Upper lobe of right lung (tissue), 1 donor: ENCODE measurements around the gene GPSM1. TPM values are rescaled to one million over a fixed set of nuclear protein-coding genes. Genes with fewer than 3 reads are reported as not detected.

Experiments
- ATAC-seq: fragments of 200-7000 bp; cut with Tn5 transposase; one replicate; pipeline ENCODE4 v1.9.1; 2020; ENCODE audit warnings: mild to moderate bottlenecking, moderate library complexity
- DNase-seq: peaks from one replicate; pipeline ENCODE4 v3.0.0-alpha.2; 2020
- H3K27ac ChIP-seq: fragments of 200-600 bp; one replicate; pipeline ENCODE4 v1.8.0; 2022
- H3K27me3 ChIP-seq: fragments of 200-600 bp; one replicate; pipeline ENCODE4 v1.8.0; 2022; ENCODE audit warnings: mild to moderate bottlenecking
- H3K36me3 ChIP-seq: fragments of 200-600 bp; one replicate; pipeline ENCODE4 v1.8.0; 2022
- H3K4me1 ChIP-seq: fragments of 200-600 bp; one replicate; pipeline ENCODE4 v1.8.0; 2022
- H3K4me3 ChIP-seq: fragments of 200-600 bp; one replicate; pipeline ENCODE4 v1.8.0; 2022; ENCODE audit warnings: mild to moderate bottlenecking
- H3K9me3 ChIP-seq: fragments of 200-600 bp; one replicate; pipeline ENCODE4 v1.8.0; 2022
- CTCF ChIP-seq: fragments of 200-600 bp; IDR thresholded peaks from one replicate; pipeline ENCODE4 v1.8.0; 2022; ENCODE audit warnings: antibody characterized with exemption
- intact Hi-C: fragments of 100-400 bp; cut with DNase I; formaldehyde crosslinking; loops from one replicate; pipeline ENCODE4 v1.11.0; 2022
- total RNA-seq: library from RNA; stranded (reverse); fragmentation: NEBNext Ultra II Directional; extraction: Animal tissue kit (Norgen Biotek cat#: 25700); gene quantifications from one replicate; pipeline ENCODE4 v1.2.1, GENCODE V29; 2021
- donor health status: DM: no; HTN: yes; CAD: no; lungs with severe emphysema.

GPSM1 gene
- total RNA-seq, 1 donor from 2014 or later = 27.3 TPM

GRCh38 chr9:136328622-136329041 lies 1.3 kb downstream of the GPSM1 start:
- ATAC-seq (no peak), DNase-seq (no peak)
- H3K27me3 ChIP-seq = no peaks in the 10 kb centered on the region
- intact Hi-C loops = no loop called here
- no peaks in the 10 kb centered on the region for H3K36me3 ChIP-seq
- H3K9me3 ChIP-seq = no peaks in the 10 kb centered on the region
- peak overlapping the region; percentile 69 for H3K4me3 ChIP-seq
- TF ChIP-seq CTCF = no peak
- H3K4me1 ChIP-seq = peaks cover 22% of the 10 kb centered on the region
- H3K27ac ChIP-seq = peak overlapping the region; percentile 81

- DNase-seq = no peak
- peak overlapping the region; percentile 81 for H3K27ac ChIP-seq
Observed at GRCh38 chr9:136329211-136329627, 1.9 kb downstream of the GPSM1 start.

GRCh38 chr9:136329636-136330405 lies 2.5 kb downstream of the GPSM1 start:
- Histone ChIP-seq H3K27me3 (no peaks in the 10 kb centered on the region), H3K4me1 (peaks cover 22% of the 10 kb centered on the region), H3K9me3 (no peaks in the 10 kb centered on the region), H3K27ac (peak overlapping the region; percentile 81), H3K36me3 (no peaks in the 10 kb centered on the region), H3K4me3 (peak overlapping the region; percentile 69)
- no peak for TF ChIP-seq CTCF
- no peak for ATAC-seq
- no peak for DNase-seq
- intact Hi-C loops = no loop called here

More at GRCh38 chr9:136329211-136329627, 1.9 kb downstream of the GPSM1 start:
- no peak for ATAC-seq
- Histone ChIP-seq H3K4me1 (peaks cover 22% of the 10 kb centered on the region), H3K36me3 (no peaks in the 10 kb centered on the region), H3K4me3 (peak overlapping the region; percentile 69), H3K9me3 (no peaks in the 10 kb centered on the region), H3K27me3 (no peaks in the 10 kb centered on the region)
- intact Hi-C loops = no loop called here
- no peak for TF ChIP-seq CTCF

- no peak overlapping the region for H3K4me3 ChIP-seq
- intact Hi-C loops = no loop called here
- no peaks in the 10 kb centered on the region for H3K36me3 ChIP-seq
- no peaks in the 10 kb centered on the region for H3K9me3 ChIP-seq
- TF ChIP-seq CTCF = no peak
- H3K4me1 ChIP-seq = peaks cover 22% of the 10 kb centered on the region
- DNase-seq = no peak
- no peak for ATAC-seq
- H3K27me3 ChIP-seq = no peaks in the 10 kb centered on the region
- H3K27ac ChIP-seq = no peak overlapping the region
Observed at GRCh38 chr9:136330406-136330990, 3.2 kb downstream of the GPSM1 start.

- Histone ChIP-seq H3K27ac (no peak overlapping the region), H3K36me3 (no peaks in the 10 kb centered on the region), H3K4me3 (no peak overlapping the region), H3K9me3 (no peaks in the 10 kb centered on the region), H3K27me3 (no peaks in the 10 kb centered on the region), H3K4me1 (peaks cover 18% of the 10 kb centered on the region)
- TF ChIP-seq CTCF = no peak
- intact Hi-C loops = no loop called here
- DNase-seq (no peak), ATAC-seq (no peak)
Observed at GRCh38 chr9:136331030-136331429, 3.7 kb downstream of the GPSM1 start.
